NCI-H146 (cell line): Measurements from ENCODE around the gene CCDC7.
"Not testable (repeated sequence)": the region's sequence is repeated elsewhere in the genome, so short reads cannot be mapped to it uniquely, and the experiment has no call there.

Experiments used
- DNase-seq: peaks from one replicate; lab custom pipeline; 2025; lab: John Stamatoyannopoulos, UW

The CCDC7 gene

GRCh38 chr10:32562695-32563094 lies 116.8 kb downstream of the CCDC7 start:
- not testable (repeated sequence) for DNase-seq

GRCh38 chr10:32577448-32577847 lies 131.5 kb downstream of the CCDC7 start:
- no peak for DNase-seq

GRCh38 chr10:32582946-32583345 lies 137.0 kb downstream of the CCDC7 start:
- no peak for DNase-seq

- DNase-seq, result not testable (repeated sequence)
Observed at GRCh38 chr10:32598022-32598421, 152.1 kb downstream of the CCDC7 start.

- DNase-seq, result no peak
Observed at GRCh38 chr10:32600317-32600716, 154.4 kb downstream of the CCDC7 start.

GRCh38 chr10:32601562-32601961 lies 155.6 kb downstream of the CCDC7 start:
- not testable (repeated sequence) for DNase-seq

GRCh38 chr10:32605787-32606186 lies 159.8 kb downstream of the CCDC7 start:
- no peak for DNase-seq

GRCh38 chr10:32610543-32610942 lies 164.6 kb downstream of the CCDC7 start:
- DNase-seq, result not testable (repeated sequence)

GRCh38 chr10:32616438-32616837 lies 170.5 kb downstream of the CCDC7 start:
- DNase-seq, result no peak

GRCh38 chr10:32618482-32618881 lies 172.5 kb downstream of the CCDC7 start:
- no peak for DNase-seq

GRCh38 chr10:32621969-32622368 lies 176.0 kb downstream of the CCDC7 start:
- DNase-seq, result no peak

GRCh38 chr10:32622409-32622808 lies 176.5 kb downstream of the CCDC7 start:
- DNase-seq, result no peak

- no peak for DNase-seq
Observed at GRCh38 chr10:32627183-32627582, 181.2 kb downstream of the CCDC7 start.

GRCh38 chr10:32629910-32630309 lies 184.0 kb downstream of the CCDC7 start:
- no peak for DNase-seq

GRCh38 chr10:32646535-32646934 lies 200.6 kb downstream of the CCDC7 start:
- DNase-seq, result no peak

- no peak for DNase-seq
Observed at GRCh38 chr10:32650246-32650655, 204.3 kb downstream of the CCDC7 start.

- not testable (repeated sequence) for DNase-seq
Observed at GRCh38 chr10:32657430-32657829, 211.5 kb downstream of the CCDC7 start.

GRCh38 chr10:32661346-32661745 lies 215.4 kb downstream of the CCDC7 start:
- DNase-seq, result no peak

- DNase-seq, result no peak
Observed at GRCh38 chr10:32680803-32681557, 235.0 kb downstream of the CCDC7 start.

- DNase-seq, result no peak
Observed at GRCh38 chr10:32684291-32684690, 238.4 kb downstream of the CCDC7 start.

GRCh38 chr10:32687116-32687515 lies 241.2 kb downstream of the CCDC7 start:
- no peak for DNase-seq

GRCh38 chr10:32687546-32687945 lies 241.6 kb downstream of the CCDC7 start:
- DNase-seq, result no peak

GRCh38 chr10:32692174-32692573 lies 246.2 kb downstream of the CCDC7 start:
- DNase-seq, result no peak

- no peak for DNase-seq
Observed at GRCh38 chr10:32693441-32693979, 247.6 kb downstream of the CCDC7 start.
